BE2C (cell line): ENCODE data around the gene CABLES1.

Experiments
- DNase-seq: peaks from one replicate; pipeline ENCODE4 v3.0.0-alpha.2; 2020
- H3K27me3 ChIP-seq: fragments of 250-450 bp; sonication (Bioruptor Pico); 2 replicates; pipeline ENCODE4 v1.5.1; 2020; ENCODE audit warnings: mild to moderate bottlenecking
- H3K36me3 ChIP-seq: fragments of 250-450 bp; sonication (Bioruptor Pico); 2 replicates; pipeline ENCODE4 v1.5.1; 2020; ENCODE audit warnings: mild to moderate bottlenecking
- H3K4me1 ChIP-seq: fragments of 250-450 bp; sonication (Bioruptor Pico); 2 replicates; pipeline ENCODE4 v1.5.1; 2020
- H3K4me3 ChIP-seq: 2 replicates; pipeline ENCODE4 v1.5.1; 2011; ENCODE audit warnings: low read depth, low read length
- H3K9me3 ChIP-seq: fragments of 250-450 bp; sonication (Bioruptor Pico); 2 replicates; pipeline ENCODE4 v1.5.1; 2020
- CTCF ChIP-seq: IDR thresholded peaks from 2 replicates; pipeline ENCODE4 v1.5.1; 2012; ENCODE audit warnings: mild to moderate bottlenecking, low read depth, low read length

Gene CABLES1

DNA sequence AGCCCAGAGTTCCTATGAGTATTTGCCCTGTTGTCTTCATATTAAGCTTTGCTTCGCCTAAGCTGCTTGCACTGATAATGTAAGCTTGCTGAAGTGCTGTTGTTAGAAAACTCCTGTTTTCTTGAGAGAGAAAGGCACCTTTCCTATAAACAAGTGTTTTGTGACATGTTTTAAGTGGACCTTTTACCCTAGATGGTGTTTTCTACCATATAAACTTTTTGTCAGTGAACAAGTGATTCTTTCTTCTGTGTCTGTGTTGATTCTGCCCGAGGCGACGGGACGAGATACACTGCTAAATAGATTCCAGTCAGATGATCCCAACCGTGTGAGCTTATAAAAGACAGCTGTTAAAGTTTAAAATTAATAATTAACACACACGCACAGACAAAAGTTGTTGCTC lies 24.1 kb downstream of the CABLES1 start:
- H3K36me3 ChIP-seq = no peaks in the 10 kb centered on the region
- no peaks in the 10 kb centered on the region for H3K9me3 ChIP-seq
- H3K4me1 ChIP-seq = peaks cover 13% of the 10 kb centered on the region
- no peak for TF ChIP-seq CTCF
- H3K4me3 ChIP-seq = no peak overlapping the region
- DNase-seq = no peak
- no peaks in the 10 kb centered on the region for H3K27me3 ChIP-seq

DNA sequence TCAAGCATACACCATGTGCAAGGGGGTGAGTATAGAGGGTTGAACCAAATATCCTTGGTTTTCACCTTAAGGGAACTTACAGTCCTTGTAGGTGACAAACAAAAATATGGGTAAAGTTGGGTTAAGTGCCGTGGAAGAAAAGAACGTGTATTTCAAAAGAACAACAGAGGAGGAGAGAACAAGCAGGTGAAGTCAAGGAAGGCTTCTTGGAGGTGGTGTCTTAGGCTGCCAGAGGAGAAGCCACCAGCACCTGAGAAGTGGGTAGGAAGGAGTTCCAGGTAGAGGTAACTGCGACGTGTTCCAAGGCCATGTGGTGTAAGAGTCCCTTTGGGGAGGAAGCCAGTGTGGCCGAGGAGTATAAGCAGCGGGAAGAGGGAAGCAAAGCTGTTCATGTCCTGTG lies 27.2 kb downstream of the CABLES1 start:
- TF ChIP-seq CTCF = no peak
- Histone ChIP-seq H3K27me3 (no peaks in the 10 kb centered on the region), H3K4me1 (no peaks in the 10 kb centered on the region), H3K9me3 (no peaks in the 10 kb centered on the region), H3K4me3 (no peak overlapping the region), H3K36me3 (no peaks in the 10 kb centered on the region)
- DNase-seq = no peak

DNA sequence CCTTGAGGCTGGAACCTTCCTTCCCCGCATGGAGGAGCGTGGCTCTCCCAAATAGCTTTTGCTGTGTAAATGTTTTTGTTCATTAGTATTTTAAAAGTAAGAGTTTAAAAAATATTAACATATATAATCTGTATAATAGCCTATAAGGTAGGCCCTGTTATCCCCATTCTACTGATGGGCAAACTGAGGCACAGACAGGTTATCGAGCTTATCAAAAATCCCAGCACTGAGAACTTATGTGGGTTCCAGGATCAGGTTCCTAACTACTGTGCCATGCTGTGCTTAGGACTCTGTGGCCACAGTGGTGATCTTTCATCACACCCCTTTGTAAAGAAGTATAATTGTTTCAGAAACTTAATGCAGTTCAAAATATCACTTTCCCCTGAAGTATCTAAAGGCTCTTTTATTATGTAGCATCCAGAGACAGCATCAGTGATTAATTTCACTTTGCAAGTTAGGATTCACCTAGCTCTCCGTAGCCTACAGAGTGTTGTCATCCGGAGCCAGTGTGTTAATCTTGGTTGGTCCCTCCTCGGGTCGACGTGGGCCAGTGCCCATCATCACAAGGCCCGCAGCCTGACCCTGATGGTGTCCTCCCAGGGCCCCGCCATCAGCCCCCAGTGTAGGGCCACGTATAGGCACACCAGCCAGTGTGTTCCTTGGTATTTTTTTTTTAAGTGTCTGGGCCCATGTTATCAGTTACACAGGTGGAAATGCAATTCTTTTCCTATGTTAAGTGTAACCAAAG lies 28.7 kb downstream of the CABLES1 start:
- TF ChIP-seq CTCF = no peak
- H3K4me3 ChIP-seq = no peak overlapping the region
- no peaks in the 10 kb centered on the region for H3K9me3 ChIP-seq
- H3K27me3 ChIP-seq = no peaks in the 10 kb centered on the region
- DNase-seq = no peak
- no peaks in the 10 kb centered on the region for H3K4me1 ChIP-seq
- H3K36me3 ChIP-seq = no peaks in the 10 kb centered on the region

GRCh38 chr18:23165271-23166068 lies 30.2 kb downstream of the CABLES1 start:
- DNase-seq = no peak
- no peak for TF ChIP-seq CTCF
- Histone ChIP-seq H3K9me3 (no peaks in the 10 kb centered on the region), H3K27me3 (no peaks in the 10 kb centered on the region), H3K36me3 (no peaks in the 10 kb centered on the region), H3K4me1 (no peaks in the 10 kb centered on the region), H3K4me3 (no peak overlapping the region)

DNA sequence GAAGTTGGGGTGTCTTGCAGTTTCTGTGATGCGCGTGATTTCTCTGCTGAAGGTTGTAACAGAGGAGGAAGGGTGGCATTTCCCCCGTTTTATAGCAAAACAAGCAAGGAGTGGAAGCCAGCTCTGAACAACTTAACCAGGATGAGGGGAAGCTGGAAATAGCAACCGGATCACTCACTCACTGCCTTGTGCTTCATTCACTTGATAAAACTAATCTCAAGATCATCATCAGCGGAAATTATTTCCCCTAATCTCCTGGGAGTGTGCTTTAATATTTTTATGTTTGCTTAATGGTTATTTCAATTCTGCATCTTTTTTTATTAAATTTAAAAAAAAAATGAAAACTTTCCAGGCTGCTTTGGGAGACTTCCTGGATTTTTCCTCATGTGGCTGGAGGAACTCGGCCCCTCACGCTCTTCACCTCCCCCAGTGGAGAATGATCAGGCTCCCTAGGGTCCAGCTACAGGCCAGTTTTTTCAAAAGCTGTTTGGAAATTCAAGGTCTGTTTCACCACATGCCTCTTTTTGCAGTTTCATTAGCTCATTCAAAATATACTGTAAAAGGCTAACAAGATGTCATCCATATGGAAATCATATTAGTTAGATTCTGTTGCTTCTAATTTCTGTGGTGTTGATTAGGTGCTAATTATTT lies 31.7 kb downstream of the CABLES1 start:
- H3K9me3 ChIP-seq = no peaks in the 10 kb centered on the region
- no peaks in the 10 kb centered on the region for H3K36me3 ChIP-seq
- no peaks in the 10 kb centered on the region for H3K4me1 ChIP-seq
- no peak overlapping the region for H3K4me3 ChIP-seq
- DNase-seq = no peak
- no peak for TF ChIP-seq CTCF
- no peaks in the 10 kb centered on the region for H3K27me3 ChIP-seq
